NCI-H524 (cell line): Measurements from ENCODE around the gene PALD1.

Experiments used
- DNase-seq, 2 experiments: peaks; one replicate each; lab custom pipeline; 2025; lab: John Stamatoyannopoulos, UW

Gene PALD1

GRCh38 chr10:70535001-70535400 lies 56.4 kb downstream of the PALD1 start:
- DNase-seq = no peak

- no peak for DNase-seq
Measured at GRCh38 chr10:70535451-70535850, 56.9 kb downstream of the PALD1 start.

- peak in 1 of 2 experiments; percentile 5 for DNase-seq
Measured at GRCh38 chr10:70536196-70536861, 57.8 kb downstream of the PALD1 start.

- no peak for DNase-seq
Measured at GRCh38 chr10:70537398-70538194, 59.0 kb downstream of the PALD1 start.

GRCh38 chr10:70538195-70538520 lies 59.6 kb downstream of the PALD1 start:
- no peak for DNase-seq

- DNase-seq = no peak
Measured at GRCh38 chr10:70538731-70539338, 60.3 kb downstream of the PALD1 start.

GRCh38 chr10:70539471-70539870 lies 60.9 kb downstream of the PALD1 start:
- DNase-seq = no peak

- no peak for DNase-seq
Measured at GRCh38 chr10:70540089-70540788, 61.7 kb downstream of the PALD1 start.

- DNase-seq = no peak
Measured at GRCh38 chr10:70540789-70541360, 62.3 kb downstream of the PALD1 start.

GRCh38 chr10:70541736-70542564 lies 63.4 kb downstream of the PALD1 start:
- DNase-seq = no peak

- no peak for DNase-seq
Measured at GRCh38 chr10:70542565-70542938, 64.0 kb downstream of the PALD1 start.

GRCh38 chr10:70543911-70544310 lies 65.3 kb downstream of the PALD1 start:
- no peak for DNase-seq

- no peak for DNase-seq
Measured at GRCh38 chr10:70544431-70545340, 66.1 kb downstream of the PALD1 start.

GRCh38 chr10:70546584-70546983 lies 68.0 kb downstream of the PALD1 start:
- no peak for DNase-seq

GRCh38 chr10:70549351-70549961 lies 70.9 kb downstream of the PALD1 start:
- DNase-seq = no peak

- DNase-seq = peak in 1 of 2 experiments; percentile 19
Measured at GRCh38 chr10:70549962-70550458, 71.4 kb downstream of the PALD1 start.

GRCh38 chr10:70550459-70550858 lies 71.9 kb downstream of the PALD1 start:
- no peak for DNase-seq

- DNase-seq = no peak
Measured at GRCh38 chr10:70551466-70551865, 72.9 kb downstream of the PALD1 start.

- no peak for DNase-seq
Measured at GRCh38 chr10:70551971-70552422, 73.4 kb downstream of the PALD1 start.

GRCh38 chr10:70552586-70552985 lies 74.0 kb downstream of the PALD1 start:
- DNase-seq = no peak
